Parathyroid adenoma (tissue), 2 donors: ENCODE results near the gene TENM3.

Source experiments
- H2AFZ ChIP-seq: fragments of 300-600 bp; sonication (generic); one replicate; pipeline ENCODE4 v1.7.0; 2017; ENCODE audit warnings: antibody characterized with exemption, mild to moderate bottlenecking
- H3K27ac ChIP-seq: fragments of 300-600 bp; sonication (generic); one replicate; pipeline ENCODE4 v1.7.0; 2017
- H3K27me3 ChIP-seq: fragments of 300-600 bp; sonication (generic); one replicate; pipeline ENCODE4 v1.7.0; 2017; ENCODE audit warnings: low read length; ENCODE audit not compliant: control insufficient read depth, insufficient read depth
- H3K36me3 ChIP-seq: fragments of 300-600 bp; sonication (generic); one replicate; pipeline ENCODE4 v1.7.0; 2017; ENCODE audit warnings: low read length; ENCODE audit not compliant: control insufficient read depth, insufficient read depth
- H3K4me1 ChIP-seq: fragments of 300-600 bp; sonication (generic); one replicate; pipeline ENCODE4 v1.7.0; 2017; ENCODE audit warnings: control low read depth
- H3K4me2 ChIP-seq: fragments of 300-600 bp; sonication (generic); one replicate; pipeline ENCODE4 v1.7.0; 2017; ENCODE audit warnings: low read length
- H3K4me3 ChIP-seq: fragments of 300-600 bp; sonication (generic); one replicate; pipeline ENCODE4 v1.7.0; 2017; ENCODE audit warnings: low read depth, low read length
- H3K79me2 ChIP-seq: fragments of 300-600 bp; sonication (generic); one replicate; pipeline ENCODE4 v1.7.0; 2017; ENCODE audit warnings: control low read depth
- H3K9ac ChIP-seq: fragments of 300-600 bp; sonication (generic); one replicate; pipeline ENCODE4 v1.7.0; 2017; ENCODE audit warnings: mild to moderate bottlenecking
- H3K9me3 ChIP-seq: fragments of 300-600 bp; sonication (generic); one replicate; pipeline ENCODE4 v1.7.0; 2017; ENCODE audit warnings: low read length; ENCODE audit not compliant: control insufficient read depth
- CTCF ChIP-seq: fragments of 300-600 bp; sonication (generic); IDR thresholded peaks from one replicate; pipeline ENCODE4 v1.7.0; 2017; ENCODE audit warnings: antibody characterized with exemption, mild to moderate bottlenecking
- donor health status: primary hyperparathyroidism.

TENM3 gene

DNA sequence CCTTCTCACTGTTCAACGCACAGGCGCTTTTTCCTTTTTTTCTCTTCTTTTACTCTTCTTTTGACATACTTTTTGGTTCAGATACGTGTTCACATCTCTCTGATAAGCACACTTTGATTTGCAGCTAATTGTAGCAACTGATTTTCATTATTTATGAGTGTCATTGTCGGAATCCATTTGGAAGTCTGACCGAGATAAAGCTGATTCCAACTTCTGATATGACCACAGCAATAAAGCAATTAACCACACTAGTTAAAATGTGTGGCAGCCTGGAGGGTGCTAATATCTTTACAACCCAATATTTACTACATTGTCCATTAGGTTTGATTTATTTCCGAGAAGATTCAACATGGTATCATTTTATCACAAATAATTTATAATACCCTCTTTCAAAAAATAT, 101.8 kb downstream of the TENM3 start:
- H3K79me2 ChIP-seq = no peaks in the 10 kb centered on the region
- H2AFZ ChIP-seq = no peak overlapping the region
- H3K9ac ChIP-seq = no peak overlapping the region
- no peak for TF ChIP-seq CTCF
- no peak overlapping the region for H3K4me3 ChIP-seq
- H3K9me3 ChIP-seq = no peaks in the 10 kb centered on the region
- no peaks in the 10 kb centered on the region for H3K4me1 ChIP-seq
- H3K36me3 ChIP-seq = no peaks in the 10 kb centered on the region
- no peak overlapping the region for H3K27ac ChIP-seq
- H3K4me2 ChIP-seq = no peak overlapping the region
- no peaks in the 10 kb centered on the region for H3K27me3 ChIP-seq

- Histone ChIP-seq H3K27ac (no peak overlapping the region), H3K4me3 (no peak overlapping the region), H2AFZ (no peak overlapping the region), H3K79me2 (no peaks in the 10 kb centered on the region), H3K9ac (no peak overlapping the region), H3K27me3 (no peaks in the 10 kb centered on the region), H3K4me2 (no peak overlapping the region), H3K9me3 (no peaks in the 10 kb centered on the region), H3K36me3 (no peaks in the 10 kb centered on the region), H3K4me1 (no peaks in the 10 kb centered on the region)
- TF ChIP-seq CTCF = no peak
Observed at GRCh38 chr4:182346250-182346649, 103.0 kb downstream of the TENM3 start.

DNA sequence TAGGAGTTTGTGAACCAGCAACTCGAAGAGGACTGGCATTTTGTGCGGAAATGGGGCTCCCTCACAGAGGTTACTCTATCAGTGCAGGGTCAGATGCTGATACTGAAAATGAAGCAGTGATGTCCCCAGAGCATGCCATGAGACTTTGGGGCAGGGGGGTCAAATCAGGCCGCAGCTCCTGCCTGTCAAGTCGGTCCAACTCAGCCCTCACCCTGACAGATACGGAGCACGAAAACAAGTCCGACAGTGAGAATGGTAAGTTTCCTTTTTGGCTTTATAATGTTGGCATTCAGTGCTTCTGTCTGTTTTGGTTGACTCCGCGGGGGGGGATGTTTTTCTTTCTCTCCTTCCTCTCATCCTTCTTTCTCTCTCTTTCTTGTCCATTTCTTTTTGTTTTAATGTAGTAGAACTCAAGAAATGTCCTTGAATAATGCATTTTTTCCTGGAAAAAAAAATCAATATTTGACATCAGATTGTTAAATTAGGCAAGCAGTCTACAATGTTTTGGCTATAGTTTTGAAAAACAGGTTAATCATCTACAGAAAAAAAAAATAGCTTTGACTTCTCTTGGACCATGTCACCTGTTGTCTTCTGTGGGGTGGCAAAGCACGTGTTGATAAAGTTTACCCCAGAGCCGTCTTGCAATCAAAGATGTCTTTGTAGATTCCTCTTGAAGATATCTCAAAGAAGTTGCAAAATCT, 103.6 kb downstream of the TENM3 start:
- no peaks in the 10 kb centered on the region for H3K9me3 ChIP-seq
- no peaks in the 10 kb centered on the region for H3K27me3 ChIP-seq
- no peak overlapping the region for H3K9ac ChIP-seq
- no peaks in the 10 kb centered on the region for H3K4me1 ChIP-seq
- no peaks in the 10 kb centered on the region for H3K36me3 ChIP-seq
- H3K27ac ChIP-seq = no peak overlapping the region
- no peak for TF ChIP-seq CTCF
- H3K79me2 ChIP-seq = no peaks in the 10 kb centered on the region
- no peak overlapping the region for H3K4me2 ChIP-seq
- no peak overlapping the region for H2AFZ ChIP-seq
- no peak overlapping the region for H3K4me3 ChIP-seq

DNA sequence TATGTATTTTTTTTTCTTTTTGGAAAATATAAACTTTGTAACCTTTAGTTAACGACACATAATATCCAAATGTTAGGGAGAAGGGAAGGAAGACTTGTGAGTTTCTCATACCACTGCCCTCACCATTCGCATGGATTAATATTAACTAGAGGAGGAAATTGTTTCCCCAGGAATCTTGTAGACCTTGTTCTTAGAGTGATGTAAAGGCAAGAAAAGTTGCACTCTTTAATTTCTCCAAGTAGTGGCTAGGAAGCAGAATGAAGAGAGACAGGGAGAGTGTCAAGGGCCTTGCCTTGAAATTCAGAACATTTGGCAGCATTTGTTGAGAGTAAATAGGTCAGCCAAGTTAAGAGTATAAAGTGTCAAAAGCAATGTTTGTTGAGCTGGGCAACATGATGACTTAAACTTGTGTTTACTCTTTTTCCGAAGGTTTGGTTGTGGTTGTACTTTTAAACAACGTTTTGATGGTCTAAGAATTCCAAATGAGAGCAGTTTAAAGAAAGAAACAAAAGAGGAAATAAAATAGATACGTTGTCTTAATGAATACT, 105.7 kb downstream of the TENM3 start:
- Histone ChIP-seq H3K4me2 (no peak overlapping the region), H3K27ac (no peak overlapping the region), H3K9me3 (no peaks in the 10 kb centered on the region), H3K27me3 (no peaks in the 10 kb centered on the region), H3K9ac (no peak overlapping the region), H3K4me3 (no peak overlapping the region), H3K79me2 (no peaks in the 10 kb centered on the region), H3K36me3 (no peaks in the 10 kb centered on the region), H2AFZ (no peak overlapping the region), H3K4me1 (no peaks in the 10 kb centered on the region)
- no peak for TF ChIP-seq CTCF

DNA sequence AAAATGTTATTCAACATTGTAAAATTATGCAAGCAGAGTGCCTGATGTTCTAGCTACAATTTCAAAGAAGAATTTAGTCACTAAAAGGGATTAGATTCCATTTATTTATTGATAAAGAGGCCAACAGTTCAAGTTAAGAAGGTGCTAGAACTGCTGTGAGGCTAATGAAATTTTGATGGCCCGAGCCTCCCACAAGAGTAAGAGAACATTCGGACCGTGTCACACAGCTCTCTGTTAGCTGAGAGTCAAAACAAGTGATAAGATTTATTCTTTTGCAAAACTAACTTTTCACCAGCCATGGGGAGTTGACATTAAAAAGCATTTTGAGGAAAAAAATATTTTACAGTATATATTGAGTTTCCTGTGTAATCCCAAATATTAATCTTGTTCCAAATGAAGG, 106.8 kb downstream of the TENM3 start:
- TF ChIP-seq CTCF = no peak

More for the DNA sequence above, 106.8 kb downstream of the TENM3 start:
- Histone ChIP-seq H3K36me3 (no peaks in the 10 kb centered on the region), H3K9ac (no peak overlapping the region), H3K9me3 (no peaks in the 10 kb centered on the region), H3K4me2 (no peak overlapping the region), H2AFZ (no peak overlapping the region), H3K4me1 (no peaks in the 10 kb centered on the region), H3K27ac (no peak overlapping the region), H3K4me3 (no peak overlapping the region), H3K79me2 (no peaks in the 10 kb centered on the region), H3K27me3 (no peaks in the 10 kb centered on the region)
